Suppressor macrophage (primary cell): ENCODE measurements around the gene ZNF280A.
A peak's percentile ranks its signal among the peaks of the same experiment; 100 is the strongest.
"Not testable (repeated sequence)": the region's sequence is repeated elsewhere in the genome, so short reads cannot be mapped to it uniquely, and the experiment has no call there.

Experiments used
- DNase-seq, 4 experiments: peaks; one replicate each; pipeline ENCODE4 v3.0.0-alpha.2; 2020 to 2022

ZNF280A gene

GRCh38 chr22:22510833-22511232, 9.2 kb downstream of the ZNF280A start:
- DNase-seq: not testable (repeated sequence)

GRCh38 chr22:22509912-22510311, 10.2 kb downstream of the ZNF280A start:
- DNase-seq: not testable (repeated sequence)

- DNase-seq: peak; percentile 77 to 92 (median 84)
These were observed 11.5 kb downstream of the ZNF280A start, which contains the start of gene ZNF280B for GRCh38 chr22:22508274-22509176. Gene ZNF280B, minus strand, starts transcription at chr22:22508742. Its CDS starts 19,344 bp downstream, at chr22:22489398.

GRCh38 chr22:22507743-22508273, 12.3 kb downstream of the ZNF280A start:
- no peak for DNase-seq

GRCh38 chr22:22506736-22507135, 13.3 kb downstream of the ZNF280A start:
- no peak for DNase-seq

- no peak for DNase-seq
These were observed 21.8 kb downstream of the ZNF280A start for GRCh38 chr22:22498267-22498666.

GRCh38 chr22:22491589-22491988, 28.5 kb downstream of the ZNF280A start:
- not testable (repeated sequence) for DNase-seq

- DNase-seq: no peak
These were observed 31.3 kb downstream of the ZNF280A start for GRCh38 chr22:22488736-22489135.

- DNase-seq: no peak
These were observed 32.0 kb downstream of the ZNF280A start for GRCh38 chr22:22487869-22488597.

- DNase-seq: no peak
These were observed 33.0 kb downstream of the ZNF280A start for GRCh38 chr22:22487059-22487458.

GRCh38 chr22:22486132-22486899, 33.8 kb downstream of the ZNF280A start:
- no peak for DNase-seq

- no peak for DNase-seq
These were observed 34.5 kb downstream of the ZNF280A start for GRCh38 chr22:22485524-22485923.

- no peak for DNase-seq
These were observed 36.0 kb downstream of the ZNF280A start for GRCh38 chr22:22484023-22484422.

GRCh38 chr22:22480940-22481339, 39.1 kb downstream of the ZNF280A start:
- DNase-seq: no peak

- DNase-seq: no peak
These were observed 40.0 kb downstream of the ZNF280A start for GRCh38 chr22:22479999-22480532.

- no peak for DNase-seq
These were observed 41.0 kb downstream of the ZNF280A start for GRCh38 chr22:22479116-22479515.

GRCh38 chr22:22478470-22478869, 41.6 kb downstream of the ZNF280A start:
- peak in 3 of 4 experiments; percentile 16 to 37 (median 23) for DNase-seq

GRCh38 chr22:22474733-22475132, 45.3 kb downstream of the ZNF280A start:
- DNase-seq: no peak

GRCh38 chr22:22471104-22471503, 49.0 kb downstream of the ZNF280A start:
- DNase-seq: not testable (repeated sequence)

GRCh38 chr22:22469527-22469926, 50.5 kb downstream of the ZNF280A start:
- DNase-seq: no peak

GRCh38 chr22:22468794-22469469, 51.1 kb downstream of the ZNF280A start:
- DNase-seq: not testable (repeated sequence)

- no peak for DNase-seq
These were observed 53.0 kb downstream of the ZNF280A start for GRCh38 chr22:22467112-22467511.
